HCT116 (cell line): ENCODE results near the gene MAP2K6. TPM values are rescaled to one million over a fixed set of nuclear protein-coding genes. Genes with fewer than 3 reads are reported as not detected.

ENCODE experiments used
- ATAC-seq: fragments of 200-7000 bp; cut with Tn5 transposase; 2 replicates; pipeline ENCODE4 v1.9.1; 2020; ENCODE audit warnings: mild to moderate bottlenecking, moderate library complexity
- BruUV-seq: library from RNA; stranded (reverse); fragments of 400-500 nt; replicated peaks from 2 replicates; lab custom pipeline; 2021; lab: Mats Ljungman, UMichigan
- CTCF ChIA-PET: fragments of 300-600 bp; sonication (Branson Sonifier 250); formaldehyde crosslinking; loops from one replicate; lab custom pipeline; 2021; ENCODE audit warnings: antibody characterized with exemption; lab: Charles Lee
- POLR2A ChIA-PET: fragments of 300-600, 350-600 bp; sonication (Branson Sonifier 250); formaldehyde crosslinking; loops from one replicate; lab custom pipeline; 2021; ENCODE audit warnings: antibody characterized with exemption; lab: Charles Lee
- RAD21 ChIA-PET, 2 experiments: fragments of 300-600 bp; sonication (Branson Sonifier 250); formaldehyde crosslinking; loops; one replicate each; lab custom pipeline; 2023; ENCODE audit warnings: low total read pairs in 2 of 2; ENCODE audit not compliant: uncharacterized antibody in 2 of 2, unreplicated experiment in 2 of 2, low non-redundant PET in 1 of 2; lab: Charles Lee
- DNase-seq: peaks from one replicate; pipeline ENCODE4 v3.0.0-alpha.2; 2010; ENCODE audit warnings: low read depth, low spot score
- H2AFZ ChIP-seq: fragments of 200-600 bp; shearing (Covaris generic), sonication (generic); 2 replicates; pipeline ENCODE4 v1.6.1; 2017; ENCODE audit warnings: low read depth, mixed run types, mixed read lengths, antibody characterized with exemption, low read length; ENCODE audit not compliant: poor library complexity, severe bottlenecking
- H3K27ac ChIP-seq: 2 replicates; pipeline ENCODE4 v1.5.1; 2012; ENCODE audit warnings: low read depth, low read length
- H3K27me3 ChIP-seq: fragments of 200-600 bp; sonication (generic); 2 replicates; pipeline ENCODE4 v1.6.1; 2016; ENCODE audit warnings: mixed run types, low read length, mixed read lengths; ENCODE audit not compliant: insufficient read depth
- H3K36me3 ChIP-seq, 2 experiments: fragments of 200-500 bp in 1 of 2; fragments of 200-600 bp in 1 of 2; sonication (Bioruptor generic) in 1 of 2; sonication (generic) in 1 of 2; 2 replicates each; pipeline versions ENCODE4 v1.5.1 to v1.6.1; 2014 to 2016; ENCODE audit warnings: low read length in 2 of 2, inconsistent platforms in 1 of 2, mixed read lengths in 1 of 2, mixed run types in 1 of 2; ENCODE audit not compliant: insufficient read depth in 2 of 2, control insufficient read depth in 1 of 2
- H3K4me1 ChIP-seq, 2 experiments: fragments of 200-600 bp in 1 of 2; sonication (generic) in 1 of 2; 2 replicates each; pipeline versions ENCODE4 v1.5.1 to v1.6.1; 2012 to 2017; ENCODE audit warnings: low read length in 2 of 2, inconsistent platforms in 1 of 2, mild to moderate bottlenecking in 1 of 2, mixed read lengths in 1 of 2, mixed run types in 1 of 2, moderate library complexity in 1 of 2; ENCODE audit not compliant: insufficient read depth in 2 of 2, control insufficient read depth in 1 of 2
- H3K4me2 ChIP-seq: fragments of 200-600 bp; sonication (generic); 2 replicates; pipeline ENCODE4 v1.6.1; 2017; ENCODE audit warnings: mixed run types, low read length, mixed read lengths
- H3K4me3 ChIP-seq, 2 experiments: fragments of 200-600 bp in 1 of 2; sonication (generic) in 1 of 2; replicated peaks in 1 of 2; 2 replicates each; pipeline ENCODE4 v1.5.1; 2011 to 2016; ENCODE audit warnings: low read length in 2 of 2, control low read depth in 1 of 2, low read depth in 1 of 2, mild to moderate bottlenecking in 1 of 2, mixed read lengths in 1 of 2, mixed run types in 1 of 2
- H3K79me2 ChIP-seq: fragments of 200-600 bp; sonication (generic); 2 replicates; pipeline ENCODE4 v1.6.1; 2017; ENCODE audit warnings: mild to moderate bottlenecking, mixed run types, low read length, moderate library complexity, mixed read lengths; ENCODE audit not compliant: insufficient read depth
- H3K9ac ChIP-seq: fragments of 200-600 bp; sonication (generic); 2 replicates; pipeline ENCODE4 v1.6.1; 2016; ENCODE audit warnings: low read length, mixed read lengths
- H3K9me2 ChIP-seq: fragments of 200-600 bp; sonication (generic), shearing (Covaris generic); 2 replicates; pipeline ENCODE4 v1.6.1; 2017; ENCODE audit warnings: mixed run types, mild to moderate bottlenecking, moderate library complexity; ENCODE audit not compliant: insufficient read depth
- H3K9me3 ChIP-seq, 2 experiments: fragments of 200-500 bp in 1 of 2; fragments of 200-600 bp in 1 of 2; sonication (Bioruptor generic) in 1 of 2; sonication (generic) in 1 of 2; 2 replicates each; pipeline ENCODE4 v1.6.1; 2014 to 2017; ENCODE audit warnings: low read length in 2 of 2, mixed read lengths in 2 of 2, inconsistent platforms in 1 of 2, low read depth in 1 of 2, mild to moderate bottlenecking in 1 of 2, mixed run types in 1 of 2, moderate library complexity in 1 of 2; ENCODE audit not compliant: control insufficient read depth in 1 of 2, insufficient read depth in 1 of 2
- H4K20me1 ChIP-seq: fragments of 200-600 bp; sonication (generic), shearing (Covaris generic); 2 replicates; pipeline ENCODE4 v1.6.1; 2017; ENCODE audit warnings: mixed run types, mild to moderate bottlenecking, moderate library complexity; ENCODE audit not compliant: insufficient read depth
- ATF3 ChIP-seq: IDR thresholded peaks from 2 replicates; pipeline ENCODE4 v1.6.1; 2012
- CBX3 ChIP-seq: IDR thresholded peaks from 2 replicates; pipeline ENCODE4 v1.6.1; 2012; ENCODE audit warnings: low read depth
- CEBPB ChIP-seq: IDR thresholded peaks from 2 replicates; pipeline ENCODE4 v1.6.1; 2012; ENCODE audit warnings: low read depth
- EGR1 ChIP-seq: IDR thresholded peaks from 2 replicates; pipeline ENCODE4 v1.6.1; 2012; ENCODE audit warnings: low read depth
- ELF1 ChIP-seq: IDR thresholded peaks from 2 replicates; pipeline ENCODE4 v1.6.1; 2012; ENCODE audit warnings: low read depth, borderline replicate concordance
- EZH2 ChIP-seq: fragments of 200-600 bp; sonication (generic); IDR thresholded peaks from 2 replicates; pipeline ENCODE4 v1.6.1; 2017; ENCODE audit warnings: antibody characterized with exemption, mixed run types
- EZH2phosphoT487 ChIP-seq: fragments of 200-600 bp; IDR thresholded peaks from 2 replicates; pipeline ENCODE4 v1.6.1; 2018; ENCODE audit warnings: antibody characterized with exemption, borderline replicate concordance
- FOSL1 ChIP-seq: IDR thresholded peaks from 2 replicates; pipeline ENCODE4 v1.6.1; 2012; ENCODE audit warnings: low read depth
- MAX ChIP-seq: IDR thresholded peaks from 2 replicates; pipeline ENCODE4 v1.6.1; 2012
- POLR2AphosphoS5 ChIP-seq: IDR thresholded peaks from 2 replicates; pipeline ENCODE4 v1.6.1; 2011; ENCODE audit warnings: mild to moderate bottlenecking, low read depth, low read length, moderate library complexity
- REST ChIP-seq: IDR thresholded peaks from 2 replicates; pipeline ENCODE4 v1.6.1; 2012; ENCODE audit warnings: low read depth
- SIN3A ChIP-seq: IDR thresholded peaks from 2 replicates; pipeline ENCODE4 v1.6.1; 2012; ENCODE audit warnings: low read depth
- SP1 ChIP-seq: IDR thresholded peaks from 2 replicates; pipeline ENCODE4 v1.6.1; 2012; ENCODE audit warnings: low read depth
- SRF ChIP-seq: IDR thresholded peaks from 2 replicates; pipeline ENCODE4 v1.6.1; 2012; ENCODE audit warnings: low read depth
- TCF7L2 ChIP-seq: IDR thresholded peaks from 2 replicates; pipeline ENCODE4 v1.7.0; 2011; ENCODE audit warnings: borderline replicate concordance, inconsistent platforms; ENCODE audit not compliant: insufficient read depth, insufficient read length; ENCODE audit errors: extremely low read depth
- ZBTB33 ChIP-seq: IDR thresholded peaks from 2 replicates; pipeline ENCODE4 v1.6.1; 2011; ENCODE audit warnings: mild to moderate bottlenecking, low read length, moderate library complexity; ENCODE audit not compliant: insufficient replicate concordance; ENCODE audit errors: extremely low read depth
- ZFX ChIP-seq: fragments of 450-650 bp; IDR thresholded peaks from 2 replicates; pipeline ENCODE4 v1.6.1; 2017
- intact Hi-C: fragments of 100-400 bp; cut with micrococcal nuclease; formaldehyde crosslinking; loops from 2 replicates; pipeline ENCODE4 v1.10.0; 2022
- total RNA-seq: library from RNA; stranded (reverse); gene quantifications from one replicate; pipeline ENCODE4 v1.2.1, GENCODE V29; 2021; ENCODE audit not compliant: unreplicated experiment

The MAP2K6 gene
- total RNA-seq, 1 experiment from 2014 or later = 0.22 TPM

- TF ChIP-seq MAX (no peak), SP1 (no peak), SRF (no peak)
- TF ChIP-seq, all 23 proteins: peak for 0
Measured at GRCh38 chr17:69486779-69487637, 72.5 kb downstream of the MAP2K6 start (continued).

- Histone ChIP-seq H3K9me2 (no peaks in the 10 kb centered on the region), H4K20me1 (no peaks in the 10 kb centered on the region), H3K27me3 (no peaks in the 10 kb centered on the region), H3K36me3 (no peaks in the 10 kb centered on the region), H3K79me2 (no peaks in the 10 kb centered on the region), H3K9ac (no peak overlapping the region), H3K4me2 (no peak overlapping the region), H3K4me3 (no peak overlapping the region), H3K4me1 (peaks cover 5 to 10% of the 10 kb centered on the region in 2 experiments; a peak in 3 of 4 replicates), H3K9me3 (no peaks in the 10 kb centered on the region), H2AFZ (no peak overlapping the region), H3K27ac (no peak overlapping the region)
- RAD21 ChIA-PET = no interaction called here
- intact Hi-C loops = no loop called here
- no TSS peak for BruUV-seq
- DNase-seq (no peak), ATAC-seq (no peak)
- POLR2A ChIA-PET = no interaction called here
- CTCF ChIA-PET = no interaction called here
- TF ChIP-seq ELF1 = no peak
- TF ChIP-seq CBX3 = no peak
- TF ChIP-seq CEBPB = no peak
- TF ChIP-seq SIN3A = no peak
- TF ChIP-seq FOSL1 = no peak
- TF ChIP-seq ATF3 = no peak
- TF ChIP-seq EGR1 = no peak
- TF ChIP-seq SP1 = no peak
- no peak for TF ChIP-seq POLR2AphosphoS5
- no peak for TF ChIP-seq SRF
- no peak for TF ChIP-seq REST
- no peak for TF ChIP-seq EZH2phosphoT487
- no peak for TF ChIP-seq ZFX
- TF ChIP-seq ZBTB33 = no peak
- no peak for TF ChIP-seq EZH2
- TF ChIP-seq TCF7L2 = no peak
Measured at GRCh38 chr17:69489313-69489712, 74.8 kb downstream of the MAP2K6 start.
